OCI-LY3 (cell line): ENCODE results near the gene VMO1.

Source experiments
- EZH2phosphoT487 ChIP-seq: fragments of 200-600 bp; shearing (Covaris generic); IDR thresholded peaks from 2 replicates; pipeline ENCODE4 v1.6.1; 2018; ENCODE audit warnings: antibody characterized with exemption, mixed run types, low read depth
- TF ChIP-seq, protein P1 (sequence below): fragments of 200-600, 300-600 bp; sonication (generic); IDR thresholded peaks from 2 replicates; pipeline ENCODE4 v1.5.1; 2014; ENCODE audit warnings: antibody characterized with exemption, low read length, low read depth

DNA sequence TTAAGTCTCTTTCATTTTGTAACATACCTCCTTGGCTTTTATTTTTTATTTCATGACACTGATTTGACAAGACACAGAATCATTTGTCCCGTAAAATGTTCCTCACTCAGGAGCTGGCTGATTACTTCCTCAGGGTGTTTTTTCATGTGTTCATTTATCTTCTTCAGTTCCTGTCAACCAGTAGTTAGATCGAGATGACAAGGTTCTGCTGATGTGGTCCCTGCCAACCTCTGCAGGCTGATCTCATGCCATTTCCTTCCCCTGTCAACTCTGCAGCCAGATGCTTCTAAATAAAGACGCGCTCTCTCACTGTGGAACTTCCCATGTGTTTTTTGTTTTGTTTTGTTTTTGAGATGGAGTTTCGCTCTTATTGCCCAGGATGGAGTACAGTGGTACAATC is 38.3 kb downstream of the VMO1 start:
- TF ChIP-seq, protein P1, sequence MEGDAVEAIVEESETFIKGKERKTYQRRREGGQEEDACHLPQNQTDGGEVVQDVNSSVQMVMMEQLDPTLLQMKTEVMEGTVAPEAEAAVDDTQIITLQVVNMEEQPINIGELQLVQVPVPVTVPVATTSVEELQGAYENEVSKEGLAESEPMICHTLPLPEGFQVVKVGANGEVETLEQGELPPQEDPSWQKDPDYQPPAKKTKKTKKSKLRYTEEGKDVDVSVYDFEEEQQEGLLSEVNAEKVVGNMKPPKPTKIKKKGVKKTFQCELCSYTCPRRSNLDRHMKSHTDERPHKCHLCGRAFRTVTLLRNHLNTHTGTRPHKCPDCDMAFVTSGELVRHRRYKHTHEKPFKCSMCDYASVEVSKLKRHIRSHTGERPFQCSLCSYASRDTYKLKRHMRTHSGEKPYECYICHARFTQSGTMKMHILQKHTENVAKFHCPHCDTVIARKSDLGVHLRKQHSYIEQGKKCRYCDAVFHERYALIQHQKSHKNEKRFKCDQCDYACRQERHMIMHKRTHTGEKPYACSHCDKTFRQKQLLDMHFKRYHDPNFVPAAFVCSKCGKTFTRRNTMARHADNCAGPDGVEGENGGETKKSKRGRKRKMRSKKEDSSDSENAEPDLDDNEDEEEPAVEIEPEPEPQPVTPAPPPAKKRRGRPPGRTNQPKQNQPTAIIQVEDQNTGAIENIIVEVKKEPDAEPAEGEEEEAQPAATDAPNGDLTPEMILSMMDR, result no peak
- TF ChIP-seq EZH2phosphoT487, result no peak
